ENCODE measurements around the gene ARL2BP. TPM values are rescaled to one million over a fixed set of nuclear protein-coding genes. Genes with fewer than 3 reads are reported as not detected.
A peak's percentile ranks its signal among the peaks of the same experiment; 100 is the strongest.

ARL2BP gene
- total and polyA plus RNA-seq, 2 of the 13 experiments (the other 11 are each of a cell fraction or from before 2014, with no cell fraction given): 64.3 to 67.6 TPM

DNA sequence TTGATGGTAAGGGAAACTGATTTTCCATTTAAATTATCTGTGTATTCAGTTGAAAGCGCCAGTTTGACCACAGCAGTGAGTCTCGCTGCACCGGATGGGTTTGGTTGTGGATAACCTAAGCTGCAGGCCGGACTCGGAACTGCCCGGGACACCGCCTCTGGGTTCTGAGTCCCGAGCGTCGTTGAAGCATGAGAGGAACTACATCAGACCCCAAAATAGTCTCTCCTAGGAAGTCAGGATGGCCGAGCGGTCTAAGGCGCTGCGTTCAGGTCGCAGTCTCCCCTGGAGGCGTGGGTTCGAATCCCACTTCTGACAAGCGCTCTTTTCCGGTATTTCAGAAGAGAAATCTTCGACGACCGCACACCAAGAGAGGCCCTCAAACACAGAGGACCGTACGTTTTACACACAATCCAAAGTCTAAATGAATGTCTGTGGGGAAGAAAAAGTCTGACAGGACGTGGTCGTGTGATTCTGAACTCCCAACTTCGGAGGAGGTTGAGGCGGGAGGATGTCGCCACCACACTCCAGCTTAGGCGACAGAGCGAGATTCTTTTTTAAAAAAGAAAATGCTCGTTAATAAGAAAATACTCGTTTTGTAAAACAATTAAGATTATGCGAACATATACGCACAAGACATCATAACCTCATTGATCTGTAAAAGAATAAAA lies 54.8 kb downstream of the ARL2BP start (continued):
- TF ChIP-seq, protein P1, sequence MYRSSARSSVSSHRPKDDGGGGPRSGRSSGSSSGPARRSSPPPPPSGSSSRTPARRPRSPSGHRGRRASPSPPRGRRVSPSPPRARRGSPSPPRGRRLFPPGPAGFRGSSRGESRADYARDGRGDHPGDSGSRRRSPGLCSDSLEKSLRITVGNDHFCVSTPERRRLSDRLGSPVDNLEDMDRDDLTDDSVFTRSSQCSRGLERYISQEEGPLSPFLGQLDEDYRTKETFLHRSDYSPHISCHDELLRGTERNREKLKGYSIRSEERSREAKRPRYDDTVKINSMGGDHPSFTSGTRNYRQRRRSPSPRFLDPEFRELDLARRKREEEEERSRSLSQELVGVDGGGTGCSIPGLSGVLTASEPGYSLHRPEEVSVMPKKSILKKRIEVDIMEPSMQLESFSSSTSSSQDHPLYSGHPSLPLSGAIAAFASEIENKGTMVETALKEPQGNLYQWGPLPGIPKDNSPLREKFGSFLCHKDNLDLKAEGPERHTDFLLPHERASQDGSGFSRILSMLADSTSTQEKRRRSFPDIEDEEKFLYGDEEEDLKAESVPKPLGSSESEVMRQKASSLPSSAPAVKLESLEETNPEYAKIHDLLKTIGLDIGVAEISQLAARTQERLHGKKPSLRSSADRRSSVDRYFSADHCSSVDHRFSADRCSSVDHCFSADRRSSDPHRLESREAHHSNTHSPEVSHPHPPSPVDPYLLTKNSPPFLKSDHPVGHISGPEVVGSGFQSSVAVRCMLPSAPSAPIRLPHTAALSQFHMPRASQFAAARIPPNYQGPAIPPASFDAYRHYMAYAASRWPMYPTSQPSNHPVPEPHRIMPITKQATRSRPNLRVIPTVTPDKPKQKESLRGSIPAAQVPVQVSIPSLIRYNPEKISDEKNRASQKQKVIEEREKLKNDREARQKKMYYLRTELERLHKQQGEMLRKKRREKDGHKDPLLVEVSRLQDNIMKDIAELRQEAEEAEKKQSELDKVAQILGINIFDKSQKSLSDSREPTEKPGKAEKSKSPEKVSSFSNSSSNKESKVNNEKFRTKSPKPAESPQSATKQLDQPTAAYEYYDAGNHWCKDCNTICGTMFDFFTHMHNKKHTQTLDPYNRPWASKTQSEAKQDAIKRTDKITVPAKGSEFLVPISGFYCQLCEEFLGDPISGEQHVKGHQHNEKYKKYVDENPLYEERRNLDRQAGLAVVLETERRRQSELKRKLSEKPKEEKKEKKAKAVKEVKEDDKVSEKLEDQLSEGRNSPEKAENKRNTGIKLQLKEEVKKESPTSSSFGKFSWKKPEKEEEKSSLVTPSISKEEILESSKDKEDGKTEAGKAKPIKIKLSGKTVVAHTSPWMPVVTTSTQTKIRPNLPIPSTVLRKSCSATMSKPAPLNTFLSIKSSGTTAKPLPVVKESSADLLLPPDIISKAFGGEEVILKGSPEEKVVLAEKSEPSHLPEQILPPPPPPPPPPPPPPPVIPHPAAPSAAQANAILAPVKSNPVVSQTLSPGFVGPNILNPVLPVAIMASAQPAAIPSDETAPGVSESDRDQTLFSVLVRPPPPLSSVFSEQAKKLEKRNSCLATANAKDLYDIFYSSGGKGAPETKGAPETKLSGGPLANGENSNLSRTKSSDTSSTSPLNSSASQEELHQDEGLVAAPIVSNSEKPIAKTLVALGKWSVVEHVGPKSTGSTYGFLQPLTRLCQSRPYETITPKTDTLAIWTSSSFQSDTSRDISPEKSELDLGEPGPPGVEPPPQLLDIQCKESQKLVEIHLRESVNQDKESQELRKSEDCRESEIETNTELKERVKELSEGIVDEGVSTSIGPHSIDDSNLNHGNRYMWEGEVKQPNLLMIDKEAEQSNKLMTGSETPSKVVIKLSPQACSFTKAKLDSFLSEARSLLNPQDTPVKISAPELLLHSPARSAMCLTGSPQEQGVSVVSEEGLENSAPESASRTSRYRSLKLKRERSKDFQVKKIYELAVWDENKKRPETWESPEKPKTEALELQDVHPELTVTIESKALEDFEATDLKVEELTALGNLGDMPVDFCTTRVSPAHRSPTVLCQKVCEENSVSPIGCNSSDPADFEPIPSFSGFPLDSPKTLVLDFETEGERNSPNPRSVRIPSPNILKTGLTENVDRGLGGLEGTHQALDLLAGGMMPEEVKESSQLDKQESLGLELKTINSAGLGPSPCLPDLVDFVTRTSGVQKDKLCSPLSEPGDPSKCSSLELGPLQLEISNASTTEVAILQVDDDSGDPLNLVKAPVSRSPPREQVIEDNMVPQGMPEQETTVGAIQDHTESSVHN (CRISPR knock-in tag; IDR thresholded peaks at IDR 0.05): no peak
- TF ChIP-seq ELF4 (CRISPR knock-in tag; IDR thresholded peaks at IDR 0.05; ENCODE audit: borderline replicate concordance): peak; percentile 83; the same call in 1 of the 2 replicates
- TF ChIP-seq, protein P2, sequence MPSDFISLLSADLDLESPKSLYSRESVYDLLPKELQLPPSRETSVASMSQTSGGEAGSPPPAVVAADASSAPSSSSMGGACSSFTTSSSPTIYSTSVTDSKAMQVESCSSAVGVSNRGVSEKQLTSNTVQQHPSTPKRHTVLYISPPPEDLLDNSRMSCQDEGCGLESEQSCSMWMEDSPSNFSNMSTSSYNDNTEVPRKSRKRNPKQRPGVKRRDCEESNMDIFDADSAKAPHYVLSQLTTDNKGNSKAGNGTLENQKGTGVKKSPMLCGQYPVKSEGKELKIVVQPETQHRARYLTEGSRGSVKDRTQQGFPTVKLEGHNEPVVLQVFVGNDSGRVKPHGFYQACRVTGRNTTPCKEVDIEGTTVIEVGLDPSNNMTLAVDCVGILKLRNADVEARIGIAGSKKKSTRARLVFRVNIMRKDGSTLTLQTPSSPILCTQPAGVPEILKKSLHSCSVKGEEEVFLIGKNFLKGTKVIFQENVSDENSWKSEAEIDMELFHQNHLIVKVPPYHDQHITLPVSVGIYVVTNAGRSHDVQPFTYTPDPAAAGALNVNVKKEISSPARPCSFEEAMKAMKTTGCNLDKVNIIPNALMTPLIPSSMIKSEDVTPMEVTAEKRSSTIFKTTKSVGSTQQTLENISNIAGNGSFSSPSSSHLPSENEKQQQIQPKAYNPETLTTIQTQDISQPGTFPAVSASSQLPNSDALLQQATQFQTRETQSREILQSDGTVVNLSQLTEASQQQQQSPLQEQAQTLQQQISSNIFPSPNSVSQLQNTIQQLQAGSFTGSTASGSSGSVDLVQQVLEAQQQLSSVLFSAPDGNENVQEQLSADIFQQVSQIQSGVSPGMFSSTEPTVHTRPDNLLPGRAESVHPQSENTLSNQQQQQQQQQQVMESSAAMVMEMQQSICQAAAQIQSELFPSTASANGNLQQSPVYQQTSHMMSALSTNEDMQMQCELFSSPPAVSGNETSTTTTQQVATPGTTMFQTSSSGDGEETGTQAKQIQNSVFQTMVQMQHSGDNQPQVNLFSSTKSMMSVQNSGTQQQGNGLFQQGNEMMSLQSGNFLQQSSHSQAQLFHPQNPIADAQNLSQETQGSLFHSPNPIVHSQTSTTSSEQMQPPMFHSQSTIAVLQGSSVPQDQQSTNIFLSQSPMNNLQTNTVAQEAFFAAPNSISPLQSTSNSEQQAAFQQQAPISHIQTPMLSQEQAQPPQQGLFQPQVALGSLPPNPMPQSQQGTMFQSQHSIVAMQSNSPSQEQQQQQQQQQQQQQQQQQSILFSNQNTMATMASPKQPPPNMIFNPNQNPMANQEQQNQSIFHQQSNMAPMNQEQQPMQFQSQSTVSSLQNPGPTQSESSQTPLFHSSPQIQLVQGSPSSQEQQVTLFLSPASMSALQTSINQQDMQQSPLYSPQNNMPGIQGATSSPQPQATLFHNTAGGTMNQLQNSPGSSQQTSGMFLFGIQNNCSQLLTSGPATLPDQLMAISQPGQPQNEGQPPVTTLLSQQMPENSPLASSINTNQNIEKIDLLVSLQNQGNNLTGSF (CRISPR knock-in tag; IDR thresholded peaks at IDR 0.05): 0 out of 2 replicates have a peak, but pooled peaks have one; percentile 54
- TF ChIP-seq, protein P3, sequence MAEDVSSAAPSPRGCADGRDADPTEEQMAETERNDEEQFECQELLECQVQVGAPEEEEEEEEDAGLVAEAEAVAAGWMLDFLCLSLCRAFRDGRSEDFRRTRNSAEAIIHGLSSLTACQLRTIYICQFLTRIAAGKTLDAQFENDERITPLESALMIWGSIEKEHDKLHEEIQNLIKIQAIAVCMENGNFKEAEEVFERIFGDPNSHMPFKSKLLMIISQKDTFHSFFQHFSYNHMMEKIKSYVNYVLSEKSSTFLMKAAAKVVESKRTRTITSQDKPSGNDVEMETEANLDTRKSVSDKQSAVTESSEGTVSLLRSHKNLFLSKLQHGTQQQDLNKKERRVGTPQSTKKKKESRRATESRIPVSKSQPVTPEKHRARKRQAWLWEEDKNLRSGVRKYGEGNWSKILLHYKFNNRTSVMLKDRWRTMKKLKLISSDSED (CRISPR knock-in tag; IDR thresholded peaks at IDR 0.05): no peak
- TF ChIP-seq HNRNPK (IDR thresholded peaks at IDR 0.05; ENCODE audit: low read depth, low read length, poor library complexity, severe bottlenecking): no peak
- TF ChIP-seq, protein P4, sequence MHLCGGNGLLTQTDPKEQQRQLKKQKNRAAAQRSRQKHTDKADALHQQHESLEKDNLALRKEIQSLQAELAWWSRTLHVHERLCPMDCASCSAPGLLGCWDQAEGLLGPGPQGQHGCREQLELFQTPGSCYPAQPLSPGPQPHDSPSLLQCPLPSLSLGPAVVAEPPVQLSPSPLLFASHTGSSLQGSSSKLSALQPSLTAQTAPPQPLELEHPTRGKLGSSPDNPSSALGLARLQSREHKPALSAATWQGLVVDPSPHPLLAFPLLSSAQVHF (CRISPR knock-in tag; IDR thresholded peaks at IDR 0.05): no peak
- TF ChIP-seq RFX3 (CRISPR knock-in tag; IDR thresholded peaks at IDR 0.05): no peak; the same call in 1 of the 2 replicates
- TF ChIP-seq MIER2 (CRISPR knock-in tag; IDR thresholded peaks at IDR 0.05): peak; percentile 83
- peak; percentile 50; the same call in 1 of the 2 replicates for TF ChIP-seq HMG20B (CRISPR knock-in tag; conservative IDR thresholded peaks at IDR 0.05)
- TF ChIP-seq NR2F6 (IDR thresholded peaks at IDR 0.05): no peak; the same call in 1 of the 2 replicates
- TF ChIP-seq NR2F6 (CRISPR knock-in tag; IDR thresholded peaks at IDR 0.05): peak; percentile 73
- no peak; the same call in 1 of the 2 replicates for TF ChIP-seq ZNF749 (CRISPR knock-in tag; IDR thresholded peaks at IDR 0.05; ENCODE audit: borderline replicate concordance)
- TF ChIP-seq PAF1 (CRISPR knock-in tag; IDR thresholded peaks at IDR 0.05): no peak
- peak; percentile 94 for TF ChIP-seq ZNF792 (CRISPR knock-in tag; IDR thresholded peaks at IDR 0.05)
